ENCODE results near the gene CDT1.

DNA sequence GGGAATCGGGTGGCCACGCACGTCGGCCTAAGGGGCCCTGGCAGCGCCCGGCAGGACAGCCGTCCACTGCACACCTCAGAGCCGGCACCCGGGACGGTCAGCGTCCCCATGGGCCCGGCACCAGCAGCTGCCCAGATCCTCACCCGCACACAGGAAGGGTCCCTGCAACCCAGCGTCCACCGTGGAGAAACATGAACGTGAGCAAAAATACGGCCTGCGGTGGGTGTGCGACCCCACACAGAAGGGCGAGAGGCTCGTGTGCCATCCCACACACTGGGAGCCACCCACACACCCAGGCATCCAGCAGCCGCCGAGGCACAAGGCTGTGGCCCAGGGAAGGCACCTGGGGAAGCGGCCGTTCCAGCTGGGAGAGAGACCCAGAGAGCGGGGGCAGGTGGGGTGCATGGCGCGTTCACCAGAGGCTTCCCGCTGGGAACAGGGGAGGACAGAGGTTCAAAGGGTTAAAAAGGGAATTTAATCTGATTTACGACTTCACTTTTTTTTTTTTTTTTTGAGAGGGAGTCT lies 25.0 kb upstream of the CDT1 start:
- TF ChIP-seq, protein P1, sequence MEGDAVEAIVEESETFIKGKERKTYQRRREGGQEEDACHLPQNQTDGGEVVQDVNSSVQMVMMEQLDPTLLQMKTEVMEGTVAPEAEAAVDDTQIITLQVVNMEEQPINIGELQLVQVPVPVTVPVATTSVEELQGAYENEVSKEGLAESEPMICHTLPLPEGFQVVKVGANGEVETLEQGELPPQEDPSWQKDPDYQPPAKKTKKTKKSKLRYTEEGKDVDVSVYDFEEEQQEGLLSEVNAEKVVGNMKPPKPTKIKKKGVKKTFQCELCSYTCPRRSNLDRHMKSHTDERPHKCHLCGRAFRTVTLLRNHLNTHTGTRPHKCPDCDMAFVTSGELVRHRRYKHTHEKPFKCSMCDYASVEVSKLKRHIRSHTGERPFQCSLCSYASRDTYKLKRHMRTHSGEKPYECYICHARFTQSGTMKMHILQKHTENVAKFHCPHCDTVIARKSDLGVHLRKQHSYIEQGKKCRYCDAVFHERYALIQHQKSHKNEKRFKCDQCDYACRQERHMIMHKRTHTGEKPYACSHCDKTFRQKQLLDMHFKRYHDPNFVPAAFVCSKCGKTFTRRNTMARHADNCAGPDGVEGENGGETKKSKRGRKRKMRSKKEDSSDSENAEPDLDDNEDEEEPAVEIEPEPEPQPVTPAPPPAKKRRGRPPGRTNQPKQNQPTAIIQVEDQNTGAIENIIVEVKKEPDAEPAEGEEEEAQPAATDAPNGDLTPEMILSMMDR (conservative IDR thresholded peaks at IDR 0.05; ENCODE audit: low read depth, low read length): no peak
- no peak for TF ChIP-seq EZH2phosphoT487 (IDR thresholded peaks at IDR 0.05; ENCODE audit: borderline replicate concordance, low read length)

All from PC-3 (cell line).